Kidney (tissue), 14 donors: ENCODE measurements around the gene NFIL3. TPM values are rescaled to one million over a fixed set of nuclear protein-coding genes. Genes with fewer than 3 reads are reported as not detected.

Experiments used
- DNase-seq, 5 donors: peaks; one replicate each; pipeline ENCODE4 v3.0.0-alpha.2; 2013 to 2020
- FAIRE-seq: peaks from 2 replicates; lab custom pipeline; 2012; peaks lifted over from hg19 to GRCh38; lab: Jason Lieb, UNC
- H3K27ac ChIP-seq, 2 donors: one replicate each; pipeline ENCODE4 v1.7.0; 2013; ENCODE audit warnings: low read depth in 2 of 2, low read length in 2 of 2, inconsistent platforms in 1 of 2
- H3K27me3 ChIP-seq: one replicate; pipeline ENCODE4 v1.7.1; 2013; ENCODE audit warnings: low read length, inconsistent platforms; ENCODE audit not compliant: control insufficient read depth, insufficient read depth
- H3K36me3 ChIP-seq, 3 donors: one replicate each; pipeline versions ENCODE4 v1.7.0 to v1.7.1; 2013; ENCODE audit warnings: low read length in 3 of 3, control low read depth in 1 of 3, inconsistent platforms in 1 of 3; ENCODE audit not compliant: insufficient read depth in 3 of 3, control insufficient read depth in 2 of 3
- H3K4me1 ChIP-seq, 3 donors: one replicate each; pipeline versions ENCODE4 v1.7.0 to v1.7.1; 2013; ENCODE audit warnings: low read length in 3 of 3, inconsistent platforms in 1 of 3, low read depth in 1 of 3; ENCODE audit not compliant: control insufficient read depth in 2 of 3, insufficient read depth in 2 of 3
- H3K4me3 ChIP-seq, 3 donors: one replicate each; pipeline versions ENCODE4 v1.7.0 to v1.8.1; 2013; ENCODE audit warnings: low read length in 3 of 3, control low read depth in 1 of 3, inconsistent platforms in 1 of 3
- H3K9ac ChIP-seq, 3 donors: one replicate each; pipeline versions ENCODE4 v1.7.0 to v1.7.1; 2013; ENCODE audit warnings: low read length in 3 of 3, control low read depth in 1 of 3, inconsistent platforms in 1 of 3
- H3K9me3 ChIP-seq, 3 donors: one replicate each; pipeline versions ENCODE4 v1.7.0 to v1.7.1; 2013; ENCODE audit warnings: low read length in 3 of 3, control low read depth in 1 of 3, inconsistent platforms in 1 of 3; ENCODE audit not compliant: control insufficient read depth in 2 of 3, insufficient read depth in 1 of 3
- intact Hi-C: fragments of 100-400 bp; cut with DNase I; formaldehyde crosslinking; loops from one replicate; pipeline ENCODE4 v1.11.1; 2022
- polyA plus RNA-seq: library from polyadenylated mRNA; stranded (reverse); fragments of 350-450 nt; fragmentation: Illumina TruSeq; extraction: RNeasy Lipid Tissue Mini Kit (QIAGEN cat#74804); gene quantifications from one replicate; pipeline ENCODE4 v1.2.3, GENCODE V29; 2014; ENCODE audit warnings: low read depth, low replicate concordance; ENCODE audit not compliant: insufficient read depth
- total RNA-seq: library from RNA; stranded (reverse); fragmentation: NEBNext Ultra II Directional; extraction: Animal tissue kit (Norgen Biotek cat#: 25700); gene quantifications from one replicate; pipeline ENCODE4 v1.2.1, GENCODE V29; 2021
- TF ChIP-seq, protein P1 (sequence below): IDR thresholded peaks from 3 replicates; pipeline ENCODE4 v1.5.1; 2012; ENCODE audit warnings: mild to moderate bottlenecking, moderate library complexity, borderline replicate concordance; ENCODE audit not compliant: insufficient read depth; ENCODE audit errors: extremely low read depth
- donor health status: control.
- donor health status: control.
- donor health status: control.
- donor health status: control.
- donor health status: control.
- donor health status: DM: yes; HTN: yes; CAD: no.
- donor health status: Normal renal cell carcinoma (clear cell type).

Gene NFIL3
- total and polyA plus RNA-seq, 2 donors from 2014 or later = 16.7 to 31.3 TPM

DNA sequence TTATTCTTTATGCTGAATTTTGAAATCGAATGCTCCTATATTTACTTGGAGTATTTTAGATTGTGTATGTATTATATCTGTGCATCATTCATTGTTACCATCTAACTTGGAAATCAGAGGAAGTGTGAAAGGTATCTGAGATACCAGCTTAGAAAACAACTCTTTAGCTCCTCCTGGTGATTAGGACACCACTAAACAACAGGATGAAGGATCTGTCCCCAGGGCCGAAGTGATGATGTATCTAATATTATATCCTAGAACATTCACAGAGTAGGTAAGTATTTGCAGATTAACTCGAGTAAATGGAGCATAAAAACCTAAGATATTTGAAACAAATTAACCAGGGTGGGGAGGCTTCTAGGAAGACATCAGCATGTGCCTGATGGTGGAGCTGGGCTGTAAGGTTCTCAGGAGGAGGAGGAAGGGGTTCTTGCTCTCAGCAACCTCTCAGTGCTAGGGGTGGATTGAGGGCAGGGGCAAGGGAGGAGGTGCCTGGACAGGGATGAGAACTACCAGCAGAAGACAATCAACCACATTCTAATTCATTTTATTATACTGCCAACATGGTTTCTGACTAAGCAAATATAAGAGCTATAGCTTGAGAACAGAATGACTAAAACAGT is 2.6 kb upstream of the NFIL3 start:
- Histone ChIP-seq H3K27me3 (no peaks in the 10 kb centered on the region), H3K27ac (no peak overlapping the region), H3K4me1 (peaks cover 0 to 6% (median 4%) of the 10 kb centered on the region in 3 donors), H3K9ac (no peak overlapping the region), H3K4me3 (no peak overlapping the region), H3K36me3 (no peaks in the 10 kb centered on the region), H3K9me3 (no peaks in the 10 kb centered on the region)
- FAIRE-seq (peak; percentile 39), DNase-seq (peak in 2 of 5 donors; percentile 64 to 78)
- TF ChIP-seq, protein P1, sequence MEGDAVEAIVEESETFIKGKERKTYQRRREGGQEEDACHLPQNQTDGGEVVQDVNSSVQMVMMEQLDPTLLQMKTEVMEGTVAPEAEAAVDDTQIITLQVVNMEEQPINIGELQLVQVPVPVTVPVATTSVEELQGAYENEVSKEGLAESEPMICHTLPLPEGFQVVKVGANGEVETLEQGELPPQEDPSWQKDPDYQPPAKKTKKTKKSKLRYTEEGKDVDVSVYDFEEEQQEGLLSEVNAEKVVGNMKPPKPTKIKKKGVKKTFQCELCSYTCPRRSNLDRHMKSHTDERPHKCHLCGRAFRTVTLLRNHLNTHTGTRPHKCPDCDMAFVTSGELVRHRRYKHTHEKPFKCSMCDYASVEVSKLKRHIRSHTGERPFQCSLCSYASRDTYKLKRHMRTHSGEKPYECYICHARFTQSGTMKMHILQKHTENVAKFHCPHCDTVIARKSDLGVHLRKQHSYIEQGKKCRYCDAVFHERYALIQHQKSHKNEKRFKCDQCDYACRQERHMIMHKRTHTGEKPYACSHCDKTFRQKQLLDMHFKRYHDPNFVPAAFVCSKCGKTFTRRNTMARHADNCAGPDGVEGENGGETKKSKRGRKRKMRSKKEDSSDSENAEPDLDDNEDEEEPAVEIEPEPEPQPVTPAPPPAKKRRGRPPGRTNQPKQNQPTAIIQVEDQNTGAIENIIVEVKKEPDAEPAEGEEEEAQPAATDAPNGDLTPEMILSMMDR = peak; percentile 42
- intact Hi-C loops = no loop called here

- Histone ChIP-seq H3K4me1 (peaks cover 0 to 11% (median 7%) of the 10 kb centered on the region in 3 donors), H3K27ac (peak overlapping the region; percentile 95 to 97), H3K9me3 (no peaks in the 10 kb centered on the region), H3K27me3 (no peaks in the 10 kb centered on the region), H3K36me3 (no peaks in the 10 kb centered on the region), H3K4me3 (peak overlapping the region in 2 of 3 donors; percentile 68 to 75), H3K9ac (peak overlapping the region in 1 of 3 donors; percentile 86)
- no peak for FAIRE-seq
- intact Hi-C loops = no loop called here
- TF ChIP-seq, protein P1 = no peak
- no peak for DNase-seq
Measured at GRCh38 chr9:91425271-91425670, 1.6 kb upstream of the NFIL3 start.

- Histone ChIP-seq H3K36me3 (no peaks in the 10 kb centered on the region), H3K9me3 (no peaks in the 10 kb centered on the region), H3K9ac (peak overlapping the region; percentile 25 to 86 (median 44)), H3K4me3 (peak overlapping the region; percentile 58 to 75 (median 68)), H3K27me3 (no peaks in the 10 kb centered on the region), H3K27ac (peak overlapping the region; percentile 95 to 97), H3K4me1 (peaks cover 0 to 12% (median 7%) of the 10 kb centered on the region in 3 donors)
- FAIRE-seq (no peak), DNase-seq (peak; percentile 68 to 96 (median 88))
- intact Hi-C loops = no loop called here
- TF ChIP-seq, protein P1 = no peak
Measured at GRCh38 chr9:91424403-91425176, 958 bp upstream of the NFIL3 start.
